GM18505 (cell line): Measurements from ENCODE around the gene CTAGE15.
"Not testable (repeated sequence)": the region's sequence is repeated elsewhere in the genome, so short reads cannot be mapped to it uniquely, and the experiment has no call there.

ENCODE experiments used
- ATAC-seq: cut with Tn5 transposase; IDR thresholded peaks from one replicate; pipeline ENCODE4 v1.9.1; 2021; ENCODE audit not compliant: unreplicated experiment

CTAGE15 gene

DNA sequence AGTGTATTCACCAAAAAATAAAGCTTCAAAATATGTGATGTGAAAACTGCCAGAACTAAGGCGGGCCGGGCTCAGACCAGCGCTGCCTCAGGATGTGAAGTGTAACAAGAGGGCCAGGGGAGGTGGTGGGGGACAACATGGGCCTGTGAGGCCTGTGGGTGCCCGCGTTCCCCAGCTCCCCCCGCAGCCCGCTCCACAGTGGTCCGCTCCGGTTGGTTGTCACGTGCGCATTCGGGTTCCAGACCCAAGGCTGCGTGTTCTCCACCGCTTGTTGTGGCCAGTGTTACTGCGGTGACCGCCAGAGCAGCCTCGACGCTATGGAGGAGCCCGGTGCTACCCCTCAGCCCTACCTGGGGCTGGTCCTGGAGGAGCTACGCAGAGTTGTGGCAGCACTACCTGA lies at the start of gene CTAGE15:
Gene CTAGE15 (plus strand): TSS at position 301 of the 400 bp plus-strand sequence. CDS start 17 bp downstream, at position 318.
- ATAC-seq = not testable (repeated sequence)

DNA sequence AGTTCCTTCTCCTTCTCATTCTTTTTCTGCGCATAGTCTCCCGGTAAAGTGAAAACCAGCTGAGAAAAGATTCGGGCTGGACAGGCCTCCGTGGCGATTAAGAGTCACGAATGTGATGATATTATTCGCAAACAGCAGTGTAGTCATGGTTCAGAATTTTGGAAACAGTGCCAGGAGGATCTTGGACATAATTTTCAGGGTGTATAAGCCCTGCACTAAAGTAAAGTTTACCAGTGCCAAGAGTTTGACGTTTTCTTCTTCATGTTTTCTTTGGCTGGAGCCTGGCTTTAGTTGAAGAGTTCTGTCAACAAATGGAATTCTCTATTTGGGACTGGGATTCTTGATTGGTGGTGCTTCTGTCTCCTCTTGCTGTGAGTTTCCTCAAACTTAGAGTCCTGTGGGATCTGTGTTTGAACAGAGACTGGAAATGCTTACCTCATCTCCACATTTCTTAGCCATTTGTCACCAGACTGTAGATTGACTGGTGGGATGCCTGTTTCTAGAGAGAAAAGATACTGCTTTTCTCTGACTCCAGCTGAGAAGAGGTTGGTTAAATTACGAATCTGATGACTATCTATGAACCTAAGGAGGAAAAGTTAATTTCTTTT lies 49.2 kb upstream of the CTAGE15 start:
- not testable (repeated sequence) for ATAC-seq

GRCh38 chr7:143531169-143531926 lies 40.3 kb upstream of the CTAGE15 start:
- not testable (repeated sequence) for ATAC-seq

DNA sequence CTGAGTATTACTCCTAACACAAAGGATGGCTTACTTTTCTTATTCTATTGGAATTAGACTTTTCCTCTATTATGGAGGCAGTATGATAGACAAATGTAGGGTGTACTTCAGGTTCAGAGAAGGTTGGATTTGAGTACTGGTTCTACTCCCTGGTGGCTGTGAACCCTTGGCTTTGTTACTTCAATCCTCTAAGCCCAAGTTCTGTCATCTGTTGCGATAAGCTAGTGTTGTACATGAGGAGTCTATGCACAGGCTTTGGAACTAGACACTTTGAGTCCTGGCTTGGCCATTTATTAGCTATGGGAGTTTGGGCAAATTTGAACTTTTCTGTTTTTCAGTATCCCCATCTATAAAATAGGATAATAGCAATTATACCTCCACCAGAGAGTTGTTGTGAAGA lies 39.7 kb upstream of the CTAGE15 start:
- ATAC-seq = not testable (repeated sequence)

GRCh38 chr7:143533213-143533839 lies 38.3 kb upstream of the CTAGE15 start:
- not testable (repeated sequence) for ATAC-seq

- ATAC-seq = not testable (repeated sequence)
These were observed 35.2 kb upstream of the CTAGE15 start for GRCh38 chr7:143536443-143536842.

DNA sequence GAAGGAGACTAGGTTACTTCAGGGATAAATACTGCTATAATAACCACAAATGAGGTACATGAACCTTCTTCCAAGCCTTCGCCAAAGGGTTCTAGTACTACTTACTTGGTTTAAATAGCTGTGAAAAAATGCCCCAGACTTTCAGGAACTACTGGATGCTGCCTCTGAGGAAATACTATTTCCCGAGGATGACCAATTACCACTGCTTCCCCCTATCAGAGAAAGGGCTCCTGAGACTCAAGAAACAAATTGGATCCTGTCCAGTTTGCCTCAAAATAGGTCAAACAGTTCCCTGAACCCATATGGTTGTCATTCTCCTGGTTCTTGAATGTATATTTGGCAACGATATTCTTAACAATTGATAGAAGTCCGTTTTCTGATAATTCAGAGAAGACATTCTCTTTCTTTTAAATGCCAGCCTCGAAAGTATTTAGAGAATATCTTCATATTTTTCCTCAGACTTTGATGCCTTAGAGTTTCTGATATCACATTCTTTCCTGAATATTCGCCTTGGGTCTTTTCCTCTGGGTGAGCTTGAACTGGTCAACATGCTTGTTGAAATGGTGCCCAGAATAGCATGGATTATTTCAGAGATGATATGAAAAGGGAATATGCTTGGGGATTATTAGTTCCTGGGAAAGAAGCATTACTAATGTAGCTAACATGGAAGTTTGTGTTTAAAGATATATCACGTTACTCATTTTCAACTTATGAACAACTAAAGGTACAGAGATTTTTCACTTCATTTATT lies 28.1 kb upstream of the CTAGE15 start:
- not testable (repeated sequence) for ATAC-seq

- ATAC-seq = not testable (repeated sequence)
These were observed 15.6 kb upstream of the CTAGE15 start for GRCh38 chr7:143555968-143556367.

GRCh38 chr7:143563306-143563705 lies 8.3 kb upstream of the CTAGE15 start:
- ATAC-seq = not testable (repeated sequence)

- not testable (repeated sequence) for ATAC-seq
These were observed 5.6 kb upstream of the CTAGE15 start for GRCh38 chr7:143566001-143566400.

DNA sequence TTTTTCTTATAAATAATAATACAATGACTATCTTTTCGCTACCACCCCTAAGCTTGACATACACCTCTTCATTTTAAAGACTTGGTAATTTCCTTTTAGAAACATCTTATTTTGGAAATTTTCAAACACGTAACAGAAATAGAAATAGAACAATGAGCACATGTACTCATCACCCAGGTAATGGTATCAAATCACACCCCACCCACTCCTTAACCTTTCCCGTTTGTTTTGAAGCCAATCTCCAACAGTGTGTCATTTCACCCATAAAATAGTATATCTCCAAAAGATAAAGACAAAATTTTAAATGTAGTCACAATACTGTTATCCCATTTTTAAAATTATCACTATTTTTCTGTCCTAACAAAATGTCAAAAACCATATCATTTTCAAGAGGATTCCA lies 16.6 kb downstream of the CTAGE15 start:
- ATAC-seq = not testable (repeated sequence)

DNA sequence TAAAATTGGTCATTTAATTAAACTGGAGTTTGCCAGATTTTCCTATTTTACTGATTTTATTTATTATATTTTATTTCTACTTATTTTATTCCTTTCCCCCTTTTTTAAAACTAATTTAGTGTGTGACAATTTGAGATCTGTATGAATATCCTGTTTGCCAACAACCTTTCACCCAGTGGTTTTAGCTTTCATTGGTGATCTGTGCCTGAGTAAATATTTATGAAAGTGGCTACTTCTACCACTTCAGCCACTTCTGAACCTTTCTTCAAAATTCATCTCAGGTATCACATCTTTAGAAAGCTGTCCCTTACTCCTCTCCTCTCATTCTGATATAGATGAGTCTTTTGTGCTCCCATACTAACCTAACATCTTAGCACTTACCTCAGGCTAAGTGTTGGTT lies 18.3 kb downstream of the CTAGE15 start:
- not testable (repeated sequence) for ATAC-seq

GRCh38 chr7:143598086-143598485 lies 26.5 kb downstream of the CTAGE15 start:
- ATAC-seq = not testable (repeated sequence)

DNA sequence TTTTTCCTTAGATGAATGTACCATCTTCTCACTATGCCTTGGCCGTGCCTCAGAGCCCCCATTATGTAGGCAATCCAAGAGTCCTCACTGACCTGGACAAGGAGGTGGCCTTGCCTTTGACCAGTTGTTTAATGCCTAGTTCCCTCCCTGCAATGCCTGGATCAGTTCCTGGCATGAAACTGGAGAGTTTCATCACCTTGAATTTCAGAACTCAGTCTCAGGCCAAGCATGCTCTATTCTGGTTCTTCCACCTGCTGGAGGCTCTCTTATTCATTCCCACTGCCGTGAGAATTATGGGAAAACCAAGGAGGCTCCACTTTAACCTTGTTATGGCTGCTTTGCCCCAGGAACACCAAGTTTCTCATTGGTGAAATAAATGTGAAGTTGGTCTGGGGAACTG lies 31.9 kb downstream of the CTAGE15 start:
- ATAC-seq = not testable (repeated sequence)

DNA sequence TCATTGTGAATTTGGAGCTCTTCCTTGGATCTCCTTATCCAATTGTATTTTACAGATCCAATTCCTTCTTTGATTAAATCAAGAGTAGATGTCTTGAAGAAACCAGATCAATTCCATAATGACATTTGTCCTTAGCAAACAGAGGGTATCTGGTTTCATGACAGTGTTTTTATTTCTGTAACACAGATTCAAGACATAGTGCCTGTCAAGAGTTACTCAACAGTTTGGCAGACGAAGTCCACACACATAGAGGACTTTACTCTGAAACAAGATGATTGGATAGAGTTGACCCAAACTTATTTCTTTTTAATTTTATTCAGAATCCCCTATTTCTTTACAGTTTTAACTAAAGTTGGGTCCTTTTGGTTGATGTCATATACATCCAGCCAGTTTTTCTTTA lies 34.5 kb downstream of the CTAGE15 start:
- ATAC-seq = not testable (repeated sequence)

- not testable (repeated sequence) for ATAC-seq
These were observed 43.9 kb downstream of the CTAGE15 start for GRCh38 chr7:143615545-143615944.

GRCh38 chr7:143617204-143617603 lies 45.6 kb downstream of the CTAGE15 start:
- not testable (repeated sequence) for ATAC-seq

DNA sequence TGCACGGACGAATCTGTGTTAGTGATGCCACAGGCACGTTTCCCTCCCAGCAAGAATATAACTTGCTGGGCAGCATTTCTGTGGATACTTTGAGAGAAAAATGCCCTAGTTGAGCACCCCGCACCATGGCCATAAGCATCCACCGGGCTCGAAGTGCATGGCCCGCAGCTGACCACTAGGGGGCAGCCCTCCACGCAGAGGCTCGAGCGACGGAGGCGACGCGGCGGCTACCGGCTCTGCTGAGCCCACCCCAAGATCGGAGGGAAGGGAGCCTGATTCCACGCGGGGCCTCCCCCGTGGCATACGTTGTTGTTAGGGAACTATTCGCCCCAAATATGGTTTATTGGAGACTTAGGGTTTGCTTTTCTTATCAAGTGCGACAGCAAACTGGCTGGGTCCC lies 48.5 kb downstream of the CTAGE15 start:
- peak; percentile 26 for ATAC-seq

GRCh38 chr7:143620646-143621045 lies 49.0 kb downstream of the CTAGE15 start, which contains the start of gene TCAF2:
TCAF2 (plus strand) TSS chr7:143620974.
- ATAC-seq = peak; percentile 86

GRCh38 chr7:143621175-143621574 lies 49.6 kb downstream of the CTAGE15 start:
- peak; percentile 30 for ATAC-seq

DNA sequence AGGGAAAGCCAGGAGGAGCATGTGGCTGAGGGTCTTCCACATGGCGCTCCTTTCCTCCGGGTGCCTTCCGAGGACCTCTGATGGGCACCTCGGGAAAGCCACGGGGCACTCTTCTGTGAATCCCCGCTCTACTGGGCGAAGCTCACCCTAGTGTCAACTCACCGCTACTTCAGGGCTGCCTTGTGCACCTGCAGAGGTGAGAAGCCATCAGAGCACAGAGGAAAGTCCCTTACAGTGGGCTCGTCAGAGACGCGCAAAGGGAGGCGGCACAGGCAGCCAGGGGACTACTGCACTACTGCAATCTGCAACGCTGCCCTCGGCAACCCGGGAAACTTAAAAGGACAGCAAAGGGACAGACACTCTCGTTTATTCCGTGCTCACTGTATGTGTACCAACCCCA lies 50.5 kb downstream of the CTAGE15 start:
- peak; percentile 26 for ATAC-seq
